NB4 (cell line): ENCODE measurements around the gene SGPP2.

Experiments
- DNase-seq: peaks from one replicate; pipeline ENCODE4 v3.0.0; 2010; ENCODE audit warnings: low read depth
- H3K4me3 ChIP-seq: one replicate; pipeline ENCODE4 v1.5.1; 2011; ENCODE audit warnings: mild to moderate bottlenecking, low read depth, low read length, moderate library complexity
- MAX ChIP-seq: IDR thresholded peaks from 2 replicates; pipeline ENCODE4 v1.6.1; 2011; ENCODE audit warnings: low read depth, low read length
- MYC ChIP-seq: IDR thresholded peaks from 2 replicates; pipeline ENCODE4 v1.6.1; 2011; ENCODE audit warnings: low read depth, low read length
- POLR2A ChIP-seq: IDR thresholded peaks from 2 replicates; pipeline ENCODE4 v1.6.1; 2011; ENCODE audit warnings: mild to moderate bottlenecking; ENCODE audit not compliant: insufficient read length; ENCODE audit errors: extremely low read depth
- TF ChIP-seq, protein P1 (sequence below): IDR thresholded peaks from one replicate; pipeline ENCODE4 v1.5.1; 2012; ENCODE audit warnings: low read depth, low read length

SGPP2 gene

DNA sequence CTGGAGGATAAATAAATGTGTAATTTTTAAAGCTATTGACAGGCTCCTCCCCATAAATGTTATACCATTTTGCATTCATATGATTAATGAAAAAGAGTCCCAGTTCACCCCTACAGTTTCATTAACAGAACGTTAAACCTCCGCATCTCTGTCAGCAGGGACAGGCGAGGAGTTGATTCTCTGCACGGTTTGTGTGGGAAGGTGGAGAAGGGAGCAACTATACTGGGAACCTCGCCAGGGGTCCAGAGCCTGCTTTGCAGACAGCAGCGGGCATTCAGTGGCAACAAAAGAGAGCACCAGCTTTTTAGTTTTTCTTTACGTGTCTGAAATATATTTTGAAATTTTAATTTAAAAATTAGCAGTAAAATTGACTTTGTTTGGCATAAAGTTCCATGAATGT, 130.2 kb downstream of the SGPP2 start:
- TF ChIP-seq MAX (no peak), MYC (no peak), POLR2A (no peak)
- TF ChIP-seq, protein P1, sequence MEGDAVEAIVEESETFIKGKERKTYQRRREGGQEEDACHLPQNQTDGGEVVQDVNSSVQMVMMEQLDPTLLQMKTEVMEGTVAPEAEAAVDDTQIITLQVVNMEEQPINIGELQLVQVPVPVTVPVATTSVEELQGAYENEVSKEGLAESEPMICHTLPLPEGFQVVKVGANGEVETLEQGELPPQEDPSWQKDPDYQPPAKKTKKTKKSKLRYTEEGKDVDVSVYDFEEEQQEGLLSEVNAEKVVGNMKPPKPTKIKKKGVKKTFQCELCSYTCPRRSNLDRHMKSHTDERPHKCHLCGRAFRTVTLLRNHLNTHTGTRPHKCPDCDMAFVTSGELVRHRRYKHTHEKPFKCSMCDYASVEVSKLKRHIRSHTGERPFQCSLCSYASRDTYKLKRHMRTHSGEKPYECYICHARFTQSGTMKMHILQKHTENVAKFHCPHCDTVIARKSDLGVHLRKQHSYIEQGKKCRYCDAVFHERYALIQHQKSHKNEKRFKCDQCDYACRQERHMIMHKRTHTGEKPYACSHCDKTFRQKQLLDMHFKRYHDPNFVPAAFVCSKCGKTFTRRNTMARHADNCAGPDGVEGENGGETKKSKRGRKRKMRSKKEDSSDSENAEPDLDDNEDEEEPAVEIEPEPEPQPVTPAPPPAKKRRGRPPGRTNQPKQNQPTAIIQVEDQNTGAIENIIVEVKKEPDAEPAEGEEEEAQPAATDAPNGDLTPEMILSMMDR: no peak
- H3K4me3 ChIP-seq: no peak overlapping the region
- no peak for DNase-seq

- no peak overlapping the region for H3K4me3 ChIP-seq
- DNase-seq: no peak
- TF ChIP-seq MYC (no peak), POLR2A (no peak), MAX (no peak)
- TF ChIP-seq, protein P1: no peak
Measured at GRCh38 chr2:222561151-222561550, 136.8 kb downstream of the SGPP2 start.

- TF ChIP-seq, protein P1: peak; percentile 79
- no peak for TF ChIP-seq POLR2A
- H3K4me3 ChIP-seq: no peak overlapping the region
- peak; percentile 82 for DNase-seq
Measured at GRCh38 chr2:222561817-222562645, 137.7 kb downstream of the SGPP2 start.

DNA sequence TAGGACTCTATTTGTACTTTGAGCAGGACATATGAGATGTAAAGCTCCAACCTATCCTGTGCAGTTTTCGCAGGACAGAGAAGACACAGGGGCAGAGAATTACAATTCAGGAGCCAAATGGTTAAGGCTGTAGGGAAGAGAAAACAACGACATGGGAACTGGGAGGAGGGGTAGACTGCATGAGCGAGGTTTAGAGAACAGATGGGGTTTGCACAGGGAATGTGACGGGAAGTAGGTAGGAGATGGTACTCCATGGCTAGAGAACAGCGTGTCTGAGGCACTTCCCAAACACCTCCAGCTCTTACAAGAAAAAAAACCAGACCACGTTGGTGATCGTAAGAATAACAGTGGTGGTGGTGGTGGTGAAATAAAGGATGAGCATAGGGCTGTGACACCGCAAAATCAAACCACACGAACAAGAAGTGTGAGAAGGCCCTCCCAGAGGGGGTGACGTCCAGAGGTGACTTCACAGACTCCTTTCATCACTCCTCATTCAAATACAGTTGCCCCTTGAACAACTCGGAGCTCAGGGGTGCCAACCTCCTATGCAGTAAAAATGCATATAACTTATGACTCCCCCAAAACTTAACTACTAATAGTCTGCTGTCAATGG, 138.9 kb downstream of the SGPP2 start:
- no peak for DNase-seq
- no peak overlapping the region for H3K4me3 ChIP-seq
- TF ChIP-seq, protein P1: no peak
- TF ChIP-seq MAX (no peak), POLR2A (no peak), MYC (no peak)

DNA sequence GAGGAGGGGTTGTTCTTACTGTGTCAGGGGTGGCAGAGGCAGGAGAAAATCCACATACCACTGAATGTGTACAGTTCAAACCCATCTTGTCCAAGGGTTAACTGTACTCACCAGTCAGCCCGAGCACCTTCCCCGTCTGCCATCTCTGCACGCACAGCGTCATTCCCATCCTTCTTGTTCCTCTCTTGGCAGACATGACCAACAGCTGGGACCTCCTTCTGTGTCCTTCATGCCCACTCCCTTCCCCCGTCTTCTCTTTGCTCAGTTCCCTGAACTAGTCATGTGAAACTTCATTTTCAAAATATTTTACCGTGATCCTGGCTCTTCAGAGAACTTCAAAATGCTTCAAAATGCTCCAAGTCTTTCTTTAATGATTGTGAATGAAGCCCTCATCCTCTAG, 139.6 kb downstream of the SGPP2 start:
- no peak overlapping the region for H3K4me3 ChIP-seq
- DNase-seq: no peak
- TF ChIP-seq, protein P1: no peak
- no peak for TF ChIP-seq MAX
- TF ChIP-seq MYC: no peak
- TF ChIP-seq POLR2A: no peak
